HG03520 (cell line): ENCODE data around the gene RPS6KB2.

Source experiments
- ATAC-seq: cut with Tn5 transposase; IDR thresholded peaks from one replicate; pipeline ENCODE4 v1.9.1; 2021; ENCODE audit warnings: mild to moderate bottlenecking, moderate library complexity; ENCODE audit not compliant: unreplicated experiment

The RPS6KB2 gene

GRCh38 chr11:67441098-67441563, 12.8 kb downstream of the RPS6KB2 start:
- no peak for ATAC-seq

- no peak for ATAC-seq
Observed at GRCh38 chr11:67441731-67442351, 13.5 kb downstream of the RPS6KB2 start.

GRCh38 chr11:67442504-67443404, 14.5 kb downstream of the RPS6KB2 start:
- ATAC-seq, result no peak

DNA sequence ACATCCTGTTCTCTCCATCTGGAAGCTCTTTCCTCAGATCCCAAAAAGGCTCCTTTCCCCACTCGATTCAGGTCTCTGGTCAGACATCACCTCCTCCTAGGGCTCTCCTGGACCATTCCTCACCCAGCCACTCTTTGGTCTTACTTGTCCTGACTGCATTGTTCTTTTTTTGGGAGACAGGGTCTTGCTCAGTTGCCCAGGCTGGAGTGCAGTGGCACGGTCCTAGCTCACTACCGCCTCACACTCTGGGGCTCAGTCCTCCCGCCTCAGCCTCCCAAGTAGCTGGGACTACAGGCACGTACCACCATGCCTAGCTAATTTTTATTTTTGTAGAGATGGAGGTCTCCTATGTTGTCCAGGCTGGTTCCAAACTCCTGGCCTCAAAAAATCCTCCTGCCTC, 17.2 kb downstream of the RPS6KB2 start:
- ATAC-seq, result no peak

- no peak for ATAC-seq
Observed at GRCh38 chr11:67448220-67448609, 19.9 kb downstream of the RPS6KB2 start.

- ATAC-seq, result no peak
Observed at GRCh38 chr11:67449116-67449844, 21.0 kb downstream of the RPS6KB2 start.

- no peak for ATAC-seq
Observed at GRCh38 chr11:67450796-67451657, 22.7 kb downstream of the RPS6KB2 start.

- no peak for ATAC-seq
Observed at GRCh38 chr11:67451658-67451976, 23.3 kb downstream of the RPS6KB2 start.

DNA sequence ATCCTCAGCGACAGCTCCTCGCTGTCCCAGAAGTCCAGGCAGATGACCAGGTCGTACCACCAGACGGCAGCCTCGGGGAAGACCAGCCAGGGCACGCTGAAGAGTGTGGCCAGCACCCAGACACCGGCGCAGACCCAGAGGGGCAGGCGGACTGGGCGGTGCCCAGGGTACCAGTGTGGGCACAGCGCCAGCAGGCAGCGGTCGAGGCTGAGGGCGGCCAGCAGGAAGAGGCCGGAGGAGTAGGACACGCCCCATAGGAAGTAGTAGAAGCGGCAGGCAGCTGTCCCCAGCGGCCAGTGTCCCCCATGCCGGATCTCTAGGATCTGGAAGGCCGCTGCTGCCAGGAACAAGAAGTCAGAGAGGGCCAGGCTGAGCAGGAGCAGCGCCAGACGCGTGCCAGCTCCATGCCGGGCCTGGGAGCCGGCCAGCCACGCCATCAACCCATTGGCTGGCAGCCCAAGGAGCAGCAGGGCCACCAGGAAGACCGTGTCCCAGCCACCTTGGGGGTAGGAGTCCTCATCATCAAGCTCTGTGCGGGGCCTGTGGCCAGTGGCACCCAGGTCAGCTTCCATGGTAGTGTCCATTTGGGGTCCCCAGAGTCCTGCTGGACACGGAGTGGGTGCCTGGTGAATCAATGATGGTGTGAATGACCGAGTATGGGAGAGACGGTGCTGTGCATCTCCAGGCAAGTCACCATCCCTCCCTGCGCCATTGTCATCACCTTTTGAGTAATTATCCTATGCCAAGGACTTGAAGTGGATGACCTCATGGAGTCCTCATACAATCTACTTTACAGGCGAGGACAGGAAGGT, 24.1 kb downstream of the RPS6KB2 start, which contains the start of gene GPR152:
GPR152 (minus strand) TSS at position 589 of the 812 bp plus-strand sequence; CDS start at position 584, 5 bp downstream.
- ATAC-seq, result no peak

- ATAC-seq, result no peak
Observed at GRCh38 chr11:67453816-67454732, 25.8 kb downstream of the RPS6KB2 start.

DNA sequence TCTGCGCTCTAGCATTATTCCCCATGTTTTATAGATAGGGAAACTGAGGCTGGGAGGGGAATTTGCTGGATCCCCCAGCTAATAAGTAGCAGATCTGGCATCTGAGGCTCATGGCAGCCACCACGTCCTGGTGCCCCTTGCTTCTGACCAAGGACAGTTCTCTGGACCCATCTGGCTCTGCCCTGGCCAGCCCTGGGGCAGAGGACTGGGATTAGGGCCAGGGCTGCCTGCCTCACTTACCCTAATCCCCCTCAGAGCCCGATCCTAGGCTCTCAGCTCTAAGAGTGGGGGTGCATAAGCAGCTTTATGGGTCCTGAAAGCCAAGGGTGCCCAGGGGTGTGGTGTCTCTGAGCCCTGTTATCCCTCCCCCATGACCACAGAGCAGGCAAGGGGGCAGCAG, 26.8 kb downstream of the RPS6KB2 start, which contains the start of gene CABP4:
CABP4 (plus strand) TSS at position 301 of the 400 bp plus-strand sequence; CDS start at position 371, 70 bp downstream.
- ATAC-seq, result no peak

- ATAC-seq, result no peak
Observed at GRCh38 chr11:67456068-67456705, 27.9 kb downstream of the RPS6KB2 start.

DNA sequence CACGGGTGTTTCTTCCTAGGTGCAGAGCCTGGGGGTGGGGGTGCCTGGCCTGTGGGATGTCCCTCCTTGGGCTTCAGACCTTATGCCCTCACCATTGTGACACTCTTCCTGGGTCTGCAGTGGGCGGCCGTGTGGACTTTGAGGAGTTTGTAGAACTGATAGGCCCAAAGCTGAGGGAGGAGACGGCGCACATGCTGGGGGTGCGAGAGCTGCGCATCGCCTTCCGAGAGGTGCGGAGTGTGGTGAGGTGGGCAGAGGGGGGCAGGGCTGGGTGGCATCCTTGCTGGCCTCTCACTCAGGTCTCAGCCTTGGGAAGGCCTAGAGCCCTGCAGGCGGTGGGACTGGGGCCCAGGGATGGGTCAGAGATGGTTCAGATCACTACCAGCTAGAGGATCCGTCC, 29.2 kb downstream of the RPS6KB2 start:
- no peak for ATAC-seq

DNA sequence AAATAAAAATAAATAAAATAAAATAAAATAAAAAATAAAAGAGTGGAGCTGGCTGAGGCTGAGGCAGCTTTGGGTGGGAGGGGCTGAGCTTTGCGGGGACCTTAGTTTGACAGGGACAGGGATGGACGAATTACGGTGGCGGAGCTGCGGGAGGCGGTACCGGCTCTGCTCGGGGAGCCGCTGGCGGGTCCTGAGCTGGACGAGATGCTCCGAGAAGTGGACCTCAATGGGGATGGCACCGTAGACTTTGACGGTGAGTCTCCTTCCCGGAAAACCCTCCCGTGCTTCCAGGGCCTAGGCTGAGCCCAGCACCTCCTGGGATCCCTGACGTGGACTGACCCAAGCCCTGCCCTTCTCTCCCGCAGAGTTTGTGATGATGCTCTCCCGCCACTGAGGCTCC, 30.0 kb downstream of the RPS6KB2 start:
- ATAC-seq, result no peak

GRCh38 chr11:67463186-67463585, 34.9 kb downstream of the RPS6KB2 start:
- no peak for ATAC-seq

- ATAC-seq, result no peak
Observed at GRCh38 chr11:67463680-67464410, 35.6 kb downstream of the RPS6KB2 start.

- ATAC-seq, result peak; percentile 43
Observed at GRCh38 chr11:67464411-67465188, 36.3 kb downstream of the RPS6KB2 start.
